Erythroblast (primary cell): ENCODE results near the gene PRMT1.
A peak's percentile ranks its signal among the peaks of the same experiment; 100 is the strongest.
"Not testable (repeated sequence)": the region's sequence is repeated elsewhere in the genome, so short reads cannot be mapped to it uniquely, and the experiment has no call there.

Experiments used
- DNase-seq, 2 experiments: peaks; one replicate each; lab custom pipeline; 2025; lab: John Stamatoyannopoulos, UW
- GATA1 ChIP-seq: IDR thresholded peaks from 2 replicates; pipeline ENCODE4 v1.6.1; 2011; ENCODE audit warnings: low read depth, mild to moderate bottlenecking, control low read depth, low read length, moderate library complexity
- POLR2A ChIP-seq: IDR thresholded peaks from 2 replicates; pipeline ENCODE4 v1.6.1; 2011; ENCODE audit warnings: mild to moderate bottlenecking, low read length

Gene PRMT1

GRCh38 chr19:49677231-49677900 is at the start of gene PRMT1:
Gene PRMT1 (plus strand): TSS chr19:49677271. CDS start chr19:49677281, 10 bp downstream.
- TF ChIP-seq GATA1 (no peak), POLR2A (peak; percentile 70)
- DNase-seq = peak; percentile 75 to 77

DNA sequence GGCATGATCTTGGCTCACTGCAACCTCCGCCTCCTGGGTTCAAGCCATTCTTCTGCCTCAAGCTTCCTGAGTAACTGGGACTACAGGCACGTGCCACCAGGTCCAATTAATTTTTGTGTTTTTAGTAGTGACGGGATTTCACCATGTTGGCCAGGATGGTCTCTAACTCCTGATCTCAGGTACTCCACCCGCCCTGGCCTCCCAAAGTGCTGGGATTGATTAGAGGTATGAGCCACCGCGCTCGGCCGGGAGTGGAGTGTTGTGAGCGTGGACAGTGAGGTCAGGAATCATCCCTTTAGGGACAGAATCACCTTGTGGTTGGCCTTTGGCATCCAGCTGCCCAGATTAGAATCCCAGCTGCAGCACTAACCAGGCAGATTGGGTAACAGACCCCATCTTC is 47.4 kb upstream of the PRMT1 start:
- no peak for DNase-seq

DNA sequence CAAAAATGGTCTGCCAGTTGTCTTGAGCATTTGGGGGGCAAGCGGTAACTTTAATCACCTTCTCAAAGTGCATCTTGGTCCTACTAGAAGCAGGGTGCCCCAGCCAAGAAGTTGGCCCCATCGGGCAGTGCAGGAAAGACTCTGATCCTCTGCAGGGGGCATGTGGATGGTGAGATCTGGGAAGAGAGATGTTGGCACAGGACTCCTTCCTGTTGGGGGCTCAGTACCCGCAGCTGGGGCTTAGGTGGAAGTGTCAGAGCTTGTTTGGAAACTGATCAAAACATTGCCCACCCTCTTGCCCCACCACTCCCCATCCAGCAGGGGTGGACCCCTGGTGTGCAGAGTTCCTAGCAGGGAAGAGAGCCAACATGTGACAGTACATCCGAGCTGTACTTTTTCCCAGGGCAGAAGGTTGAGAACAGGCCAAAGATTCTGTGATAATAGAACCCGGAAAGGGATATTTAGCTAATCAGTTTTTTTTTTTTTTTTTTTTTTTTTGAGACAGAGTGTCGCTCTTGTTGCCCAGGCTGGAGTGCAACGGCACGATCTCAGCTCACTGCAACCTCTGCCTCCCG is 46.0 kb upstream of the PRMT1 start:
- no peak for DNase-seq
- TF ChIP-seq GATA1 (no peak), POLR2A (no peak)

More for the DNA sequence above, 47.4 kb upstream of the PRMT1 start:
- TF ChIP-seq POLR2A (no peak), GATA1 (no peak)

DNA sequence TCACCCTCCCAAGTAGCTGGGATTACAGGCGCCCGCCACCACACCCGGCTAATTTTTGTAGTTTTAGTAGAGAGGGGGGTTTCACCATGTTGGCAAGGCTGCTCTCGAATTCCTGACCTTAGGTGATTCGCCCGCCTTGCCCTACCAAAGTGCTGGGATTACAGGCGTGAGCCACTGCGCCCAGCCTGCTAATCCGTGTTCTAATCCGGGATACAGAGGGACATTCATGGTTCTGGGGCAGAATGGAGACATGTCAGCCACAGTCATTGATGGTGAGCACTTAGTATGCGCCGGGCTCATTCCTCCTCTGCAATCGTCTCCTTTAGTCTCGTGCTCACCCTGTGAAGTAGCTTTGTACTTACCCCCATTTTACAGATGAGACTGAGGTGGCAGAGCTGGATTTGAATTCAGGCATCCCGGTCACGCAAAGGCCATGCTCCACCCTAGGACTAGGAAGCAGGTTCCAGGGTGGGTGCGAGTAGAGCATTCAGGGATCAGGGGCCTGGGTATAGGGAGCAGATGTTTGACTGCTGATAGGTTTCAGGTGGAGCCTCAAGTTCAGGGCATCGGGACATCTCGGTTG is 45.4 kb upstream of the PRMT1 start:
- no peak for DNase-seq
- TF ChIP-seq GATA1 = no peak
- TF ChIP-seq POLR2A = no peak

DNA sequence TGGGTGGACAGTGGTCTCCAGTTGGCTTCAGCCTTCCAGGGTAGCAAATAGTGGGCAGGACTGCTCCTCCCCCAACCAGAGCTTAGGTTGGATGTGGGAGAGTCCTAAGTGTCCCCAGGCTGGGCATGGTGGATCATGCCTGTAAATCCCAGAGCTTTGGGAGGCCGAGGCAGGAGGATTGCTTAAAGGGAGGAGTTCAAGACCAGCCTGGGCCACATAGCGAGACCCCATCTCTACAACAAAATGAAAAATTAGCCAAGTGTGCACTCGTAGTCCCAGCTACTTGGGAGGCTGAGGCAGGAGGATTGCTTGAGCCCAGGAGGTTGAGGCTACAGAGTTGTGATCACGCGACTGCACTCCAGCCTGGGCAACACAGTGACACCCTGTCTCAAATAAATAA is 44.5 kb upstream of the PRMT1 start:
- DNase-seq = no peak
- TF ChIP-seq POLR2A = no peak
- TF ChIP-seq GATA1 = no peak

- DNase-seq = not testable (repeated sequence)
Measured at GRCh38 chr19:49633273-49633672, 43.8 kb upstream of the PRMT1 start.

DNA sequence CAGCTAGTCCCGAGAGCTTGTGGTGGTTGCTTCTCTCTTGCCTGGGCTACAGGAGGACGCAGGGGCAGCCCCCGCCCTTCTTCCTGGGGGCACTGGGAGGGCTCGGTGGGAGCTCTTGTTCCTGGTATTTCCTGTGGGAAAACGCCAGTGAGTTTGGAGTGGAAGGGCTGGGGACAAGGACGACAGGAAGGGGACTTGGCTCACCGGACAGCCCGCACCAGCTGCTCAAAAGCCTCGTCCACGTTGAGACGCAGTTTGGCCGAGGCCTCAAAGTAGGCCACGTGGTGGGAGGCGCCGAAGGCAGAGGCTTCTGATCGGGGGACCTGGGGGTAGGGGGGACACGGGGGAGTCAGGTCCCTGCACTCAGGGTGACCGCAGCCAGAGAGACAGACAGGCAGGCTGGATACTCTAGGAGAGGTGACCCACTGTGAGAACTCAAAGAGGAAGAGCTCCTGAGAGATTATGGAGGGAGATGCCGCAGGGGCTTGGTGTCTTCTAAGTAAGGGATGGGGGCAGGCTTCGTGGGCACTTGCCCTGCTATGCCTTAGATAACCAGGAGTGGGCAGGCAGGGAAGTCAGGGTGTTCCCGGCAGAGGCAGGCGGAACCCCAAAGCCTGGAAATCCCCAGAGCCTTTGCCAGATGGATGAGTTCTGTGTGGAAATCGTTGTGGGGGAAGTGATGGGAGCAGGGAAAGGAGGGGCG is 41.4 kb upstream of the PRMT1 start:
- no peak for TF ChIP-seq GATA1
- no peak for TF ChIP-seq POLR2A
- no peak for DNase-seq

DNA sequence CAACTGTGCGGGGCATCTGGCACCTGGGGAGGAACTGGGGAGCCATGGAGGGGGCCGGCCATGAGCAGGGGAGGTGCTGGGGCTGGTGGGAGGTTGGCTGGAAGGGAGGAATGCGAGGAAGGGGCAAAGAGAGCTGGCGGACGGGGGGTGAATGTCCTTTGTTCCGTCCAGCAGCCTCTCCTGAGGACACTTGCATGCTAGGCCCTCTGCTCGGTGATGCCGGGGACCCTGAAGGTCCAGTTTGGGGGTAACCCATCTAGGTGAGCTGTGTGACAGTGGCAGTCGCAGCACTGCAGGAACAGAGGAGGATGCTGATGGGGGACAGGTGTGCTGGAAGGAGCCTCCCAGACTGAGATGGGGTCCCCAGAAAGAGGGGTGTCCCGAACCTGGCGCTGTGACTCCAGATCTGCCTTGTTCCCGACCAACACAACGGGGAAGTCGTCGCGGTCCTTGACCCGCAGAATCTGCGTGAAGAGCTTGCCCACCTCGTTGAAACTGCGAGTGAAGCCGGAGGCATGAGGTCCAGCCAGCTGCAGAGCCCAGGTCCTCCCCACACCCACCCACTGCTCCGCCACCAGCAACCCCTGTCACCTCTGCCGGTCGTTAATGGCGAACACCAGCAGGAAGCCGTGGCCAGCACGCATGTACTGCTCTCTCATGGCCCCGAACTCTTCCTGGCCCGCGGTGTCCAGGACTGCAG is 40.7 kb upstream of the PRMT1 start:
- TF ChIP-seq GATA1 = no peak
- TF ChIP-seq POLR2A = no peak
- DNase-seq = no peak

DNA sequence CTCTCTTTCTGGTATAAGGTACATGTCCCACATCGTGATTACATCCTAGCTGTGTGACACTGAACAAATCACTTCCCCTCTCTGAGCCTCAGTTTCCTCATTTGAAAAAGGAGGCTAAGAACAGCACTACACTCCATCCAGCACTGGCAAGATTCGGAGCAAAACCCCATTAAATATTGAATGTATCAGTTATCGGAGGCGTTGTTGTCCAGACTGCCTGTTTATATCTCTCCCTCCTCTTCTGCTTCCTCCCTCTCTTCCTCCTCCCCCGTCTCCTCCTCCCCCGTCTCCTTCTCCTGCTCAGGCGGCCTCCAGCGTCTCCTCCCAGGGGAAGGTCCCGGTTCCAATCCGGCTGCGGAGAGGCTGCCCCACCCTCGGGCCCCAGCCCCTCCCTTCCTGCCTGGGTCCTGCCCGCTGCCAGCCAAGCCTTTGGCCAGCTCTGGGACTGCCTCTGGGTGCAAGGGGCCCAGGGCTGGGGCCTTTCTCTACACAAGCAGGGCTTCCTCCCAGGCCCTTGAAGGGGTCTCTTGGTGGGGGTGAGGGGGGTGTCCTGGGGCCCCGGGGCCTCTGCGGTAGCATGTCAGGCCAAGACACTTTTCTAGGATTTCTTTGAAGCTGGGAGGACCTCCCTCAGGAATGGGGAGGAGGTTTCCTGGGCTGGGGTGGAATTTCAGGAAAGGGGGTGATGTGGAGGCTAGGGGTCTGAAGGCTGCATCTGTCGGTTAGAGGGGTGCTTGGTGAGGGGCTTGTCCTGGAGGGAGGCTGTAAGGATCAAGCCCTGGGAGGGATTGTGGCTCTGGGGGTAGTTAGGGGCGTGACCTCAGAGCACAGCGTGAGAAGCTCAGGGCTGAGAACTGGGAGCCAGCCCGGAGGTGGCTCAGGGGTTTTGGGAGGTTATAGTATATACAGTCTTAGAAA is 39.0 kb upstream of the PRMT1 start:
- peak in 1 of 2 experiments; percentile 51 for DNase-seq
- no peak for TF ChIP-seq GATA1
- TF ChIP-seq POLR2A = no peak

- TF ChIP-seq GATA1 (no peak), POLR2A (no peak)
- DNase-seq = no peak
Measured at GRCh38 chr19:49639401-49640112, 37.5 kb upstream of the PRMT1 start.

DNA sequence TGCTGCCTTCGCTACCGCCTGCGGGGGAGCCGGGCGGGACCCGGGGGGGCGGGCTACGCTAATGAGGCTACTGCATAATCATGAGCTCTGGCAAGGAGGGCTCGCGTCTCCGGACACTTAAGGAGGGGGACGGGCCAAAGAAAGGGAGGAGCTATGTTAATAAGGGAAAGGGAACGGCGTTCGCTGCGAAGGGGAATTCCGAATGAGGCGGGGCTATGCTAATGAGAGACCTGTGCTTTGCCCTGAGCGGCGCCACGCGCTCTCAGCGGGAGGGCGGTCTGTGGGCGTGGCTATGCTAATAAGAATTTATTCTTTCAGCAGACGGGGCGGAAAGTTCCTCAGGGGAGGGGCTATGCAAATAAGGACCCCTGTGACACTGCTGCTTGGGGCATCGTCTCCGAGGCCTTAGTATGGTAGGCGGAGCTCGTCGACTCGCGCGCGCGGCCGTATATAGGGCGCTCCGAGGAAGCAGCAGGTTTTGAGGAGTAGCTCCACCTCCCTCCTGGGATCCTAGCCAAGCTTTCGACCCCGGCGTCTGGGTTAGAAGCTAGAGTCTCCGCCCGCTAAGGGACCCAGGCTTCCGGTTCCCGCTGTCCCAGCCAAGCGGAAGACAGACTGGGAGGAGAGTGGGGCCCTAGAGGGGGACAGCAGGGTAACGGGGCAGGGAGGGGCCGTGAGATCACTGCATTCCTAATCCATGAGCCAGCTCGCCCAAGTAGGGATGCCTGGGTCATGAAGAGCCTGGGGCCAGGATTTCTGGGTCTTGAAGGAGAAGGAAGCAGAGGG is 36.8 kb upstream of the PRMT1 start, which contains the start of gene RRAS:
TSS of gene RRAS (minus strand) at position 31 of the 786 bp plus-strand sequence. CDS start 45 bp downstream, outside the sequence.
- peak; percentile 100 for DNase-seq
- no peak for TF ChIP-seq GATA1
- peak; percentile 91 for TF ChIP-seq POLR2A
